Transverse colon (tissue), 4 donors: ENCODE data around the gene TMEM266. TPM values are rescaled to one million over a fixed set of nuclear protein-coding genes. Genes with fewer than 3 reads are reported as not detected.

Experiments used
- DNase-seq: peaks from one replicate; pipeline ENCODE4 v3.0.0-alpha.2; 2019
- H3K27ac ChIP-seq, 4 donors: fragments of 200-600 bp; sonication (generic); 2 replicates each; pipeline ENCODE4 v1.5.1; 2016 to 2018; ENCODE audit warnings: inconsistent platforms in 4 of 4
- H3K27me3 ChIP-seq: fragments of 200-600 bp; sonication (generic); 2 replicates; pipeline ENCODE4 v1.5.1; 2017; ENCODE audit warnings: inconsistent platforms
- H3K36me3 ChIP-seq, 4 donors: fragments of 200-600 bp; sonication (generic); 2 replicates each; pipeline ENCODE4 v1.5.1; 2017 to 2019; ENCODE audit warnings: inconsistent platforms in 4 of 4
- H3K4me1 ChIP-seq, 4 donors: fragments of 200-600 bp; sonication (generic); 2 replicates each; pipeline ENCODE4 v1.5.1; 2017 to 2020; ENCODE audit warnings: inconsistent platforms in 4 of 4
- H3K4me3 ChIP-seq, 4 donors: fragments of 200-600 bp; sonication (generic); 1 replicate in 1 of 4; 2 replicates in 3 of 4; pipeline versions ENCODE4 v1.5.1 to v1.6.1; 2017 to 2019; ENCODE audit warnings: inconsistent platforms in 4 of 4
- H3K9me3 ChIP-seq, 2 donors: fragments of 200-600 bp; sonication (generic); 2 replicates each; pipeline ENCODE4 v1.5.1; 2017 to 2019; ENCODE audit warnings: inconsistent platforms in 2 of 2
- EP300 ChIP-seq: sonication (generic); formaldehyde crosslinking; IDR thresholded peaks from one replicate; pipeline ENCODE4 v1.6.1; 2017; ENCODE audit warnings: antibody characterized with exemption, low read depth
- POLR2A ChIP-seq: fragments of 450-650 bp; IDR thresholded peaks from one replicate; pipeline ENCODE4 v1.6.1; 2016; ENCODE audit warnings: antibody characterized with exemption, mild to moderate bottlenecking, moderate library complexity
- POLR2AphosphoS5 ChIP-seq, 3 donors: sonication (generic); formaldehyde crosslinking; IDR thresholded peaks; one replicate each; pipeline ENCODE4 v1.6.1; 2016; ENCODE audit warnings: antibody characterized with exemption in 3 of 3
- WGBS, 2 donors: methylation state at CpG; one replicate each; pipeline ENCODE4 v1.1.5; 2018; ENCODE audit warnings: low coverage in 1 of 2; 5-methylcytosine and 5-hydroxymethylcytosine counted together
- in situ Hi-C, 4 donors: fragments of 200-750 bp; cut with MboI; loops; one replicate each; pipeline versions ENCODE4 v1.15.0 to v1.15.1; 2017; ENCODE audit warnings: low sequenced_read_pairs in 3 of 4, low pct_ligation_motif_present in 1 of 4, low pct_unique_long_range_greater_than_20kb in 1 of 4
- intact Hi-C: fragments of 100-400 bp; cut with DNase I; formaldehyde crosslinking; loops from one replicate; pipeline ENCODE4 v1.15.1; 2023; ENCODE audit warnings: low total_unique reads
- total RNA-seq, 4 donors: library from RNA; depleted of rRNA; stranded (reverse); fragments of >200 nt; gene quantifications; one replicate each; pipeline ENCODE4 v1.1.0, GENCODE V29; 2016
- TF ChIP-seq, protein P1 (sequence below), 5 experiments: fragments of 200-600 bp in 3 of 5; fragments of 450-650 bp in 2 of 5; sonication (generic) in 3 of 5; IDR thresholded peaks; 1 replicate in 2 of 5; 2 replicates in 3 of 5; pipeline ENCODE4 v1.5.1; 2016 to 2017; ENCODE audit warnings: antibody characterized with exemption in 5 of 5, inconsistent platforms in 3 of 5, mild to moderate bottlenecking in 2 of 5, moderate library complexity in 1 of 5

Gene TMEM266
- total RNA-seq, 4 donors from 2014 or later: 0.41 TPM; not detected in 3

GRCh38 chr15:76149291-76149915 is 89.6 kb downstream of the TMEM266 start:
- no peaks in the 10 kb centered on the region for H3K36me3 ChIP-seq
- 58 to 61% methylated on average over 4 of the region's 4 CpGs for WGBS, 2 donors
- intact Hi-C loops (no loop called here), in situ Hi-C loops (loop anchor here in 2 of 4 donors (25.0 kb wide), 1 partner anchor 337 kb away; no protein-coding TSS in a partner anchor)
- H3K27me3 ChIP-seq: peaks cover 7% of the 10 kb centered on the region
- peak overlapping the region in 1 of 4 donors; percentile 12 for H3K27ac ChIP-seq
- H3K4me1 ChIP-seq: peaks cover 0 to 14% (median 13%) of the 10 kb centered on the region in 4 donors
- no peak for DNase-seq
- H3K4me3 ChIP-seq: no peak overlapping the region
- H3K9me3 ChIP-seq: no peaks in the 10 kb centered on the region
- TF ChIP-seq, protein P1, sequence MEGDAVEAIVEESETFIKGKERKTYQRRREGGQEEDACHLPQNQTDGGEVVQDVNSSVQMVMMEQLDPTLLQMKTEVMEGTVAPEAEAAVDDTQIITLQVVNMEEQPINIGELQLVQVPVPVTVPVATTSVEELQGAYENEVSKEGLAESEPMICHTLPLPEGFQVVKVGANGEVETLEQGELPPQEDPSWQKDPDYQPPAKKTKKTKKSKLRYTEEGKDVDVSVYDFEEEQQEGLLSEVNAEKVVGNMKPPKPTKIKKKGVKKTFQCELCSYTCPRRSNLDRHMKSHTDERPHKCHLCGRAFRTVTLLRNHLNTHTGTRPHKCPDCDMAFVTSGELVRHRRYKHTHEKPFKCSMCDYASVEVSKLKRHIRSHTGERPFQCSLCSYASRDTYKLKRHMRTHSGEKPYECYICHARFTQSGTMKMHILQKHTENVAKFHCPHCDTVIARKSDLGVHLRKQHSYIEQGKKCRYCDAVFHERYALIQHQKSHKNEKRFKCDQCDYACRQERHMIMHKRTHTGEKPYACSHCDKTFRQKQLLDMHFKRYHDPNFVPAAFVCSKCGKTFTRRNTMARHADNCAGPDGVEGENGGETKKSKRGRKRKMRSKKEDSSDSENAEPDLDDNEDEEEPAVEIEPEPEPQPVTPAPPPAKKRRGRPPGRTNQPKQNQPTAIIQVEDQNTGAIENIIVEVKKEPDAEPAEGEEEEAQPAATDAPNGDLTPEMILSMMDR (IDR thresholded peaks at IDR 0.05): no peak
- TF ChIP-seq POLR2AphosphoS5 (IDR thresholded peaks at IDR 0.05) (no peak), POLR2A (no peak), EP300 (no peak)

GRCh38 chr15:76150513-76150912 is 90.7 kb downstream of the TMEM266 start:
- WGBS, 2 donors: 26% methylated on average over 7 of the region's 7 CpGs; no CpG with 5 or more reads in 1 of the 2 donors

GRCh38 chr15:76150971-76151598 is 91.3 kb downstream of the TMEM266 start:
- 0 to 13% methylated on average over 4 to 9 of the region's 9 CpGs for WGBS, 2 donors
- no peak overlapping the region for H3K27ac ChIP-seq

More at GRCh38 chr15:76150513-76150912, 90.7 kb downstream of the TMEM266 start:
- Histone ChIP-seq H3K27ac (no peak overlapping the region), H3K27me3 (peaks cover 7% of the 10 kb centered on the region), H3K4me3 (no peak overlapping the region), H3K36me3 (no peaks in the 10 kb centered on the region), H3K4me1 (peaks cover 0 to 14% (median 13%) of the 10 kb centered on the region in 4 donors), H3K9me3 (no peaks in the 10 kb centered on the region)
- intact Hi-C loops: no loop called here
- TF ChIP-seq POLR2A: no peak
- TF ChIP-seq, protein P1 (IDR thresholded peaks at IDR 0.05): no peak
- TF ChIP-seq POLR2AphosphoS5 (IDR thresholded peaks at IDR 0.05): no peak
- in situ Hi-C loops: no loop called here
- DNase-seq: peak; percentile 14

GRCh38 chr15:76151599-76151974 is 91.8 kb downstream of the TMEM266 start:
- WGBS, 2 donors: 89% methylated on average over 8 of the region's 8 CpGs; no CpG with 5 or more reads in 1 of the 2 donors
- in situ Hi-C loops: no loop called here

More at GRCh38 chr15:76150971-76151598, 91.3 kb downstream of the TMEM266 start:
- TF ChIP-seq, protein P1 (IDR thresholded peaks at IDR 0.05): peak; percentile 73 to 89 (median 88)
- TF ChIP-seq EP300: no peak
- H3K4me1 ChIP-seq: peaks cover 0 to 14% (median 13%) of the 10 kb centered on the region in 4 donors
- in situ Hi-C loops (no loop called here), intact Hi-C loops (no loop called here)
- DNase-seq: peak; percentile 76
- peaks cover 7% of the 10 kb centered on the region for H3K27me3 ChIP-seq
- H3K9me3 ChIP-seq: no peaks in the 10 kb centered on the region
- no peak overlapping the region for H3K4me3 ChIP-seq
- no peaks in the 10 kb centered on the region for H3K36me3 ChIP-seq

More at GRCh38 chr15:76151599-76151974, 91.8 kb downstream of the TMEM266 start:
- TF ChIP-seq, protein P1 (IDR thresholded peaks at IDR 0.05): no peak
- TF ChIP-seq POLR2AphosphoS5 (IDR thresholded peaks at IDR 0.05) (no peak), EP300 (no peak), POLR2A (no peak)
- Histone ChIP-seq H3K27ac (no peak overlapping the region), H3K27me3 (peaks cover 7% of the 10 kb centered on the region), H3K36me3 (no peaks in the 10 kb centered on the region), H3K9me3 (no peaks in the 10 kb centered on the region), H3K4me1 (peaks cover 0 to 14% (median 13%) of the 10 kb centered on the region in 4 donors), H3K4me3 (no peak overlapping the region)
- intact Hi-C loops: no loop called here
- DNase-seq: no peak
